Endometrial microvascular endothelial cells (primary cell): ENCODE data around the gene HS6ST1. TPM values are rescaled to one million over a fixed set of nuclear protein-coding genes. Genes with fewer than 3 reads are reported as not detected.

Experiments
- in situ Hi-C: cut with HindIII; loops from 2 replicates; pipeline ENCODE4 v1.10.0; 2017; ENCODE audit warnings: low sequenced_read_pairs, low pct_unique_long_range_greater_than_20kb; ENCODE audit errors: inconsistent ontology term
- total RNA-seq: library from RNA; depleted of rRNA; stranded (reverse); fragments of >200 nt; gene quantifications from one replicate; pipeline ENCODE4 v1.2.3, GENCODE V29; 2015; ENCODE audit errors: inconsistent ontology term

Gene HS6ST1
- total RNA-seq, 1 donor from 2014 or later = 10.5 TPM

- in situ Hi-C loops = no loop called here
These were observed 15.4 kb downstream of the HS6ST1 start for GRCh38 chr2:128303095-128303791.

DNA sequence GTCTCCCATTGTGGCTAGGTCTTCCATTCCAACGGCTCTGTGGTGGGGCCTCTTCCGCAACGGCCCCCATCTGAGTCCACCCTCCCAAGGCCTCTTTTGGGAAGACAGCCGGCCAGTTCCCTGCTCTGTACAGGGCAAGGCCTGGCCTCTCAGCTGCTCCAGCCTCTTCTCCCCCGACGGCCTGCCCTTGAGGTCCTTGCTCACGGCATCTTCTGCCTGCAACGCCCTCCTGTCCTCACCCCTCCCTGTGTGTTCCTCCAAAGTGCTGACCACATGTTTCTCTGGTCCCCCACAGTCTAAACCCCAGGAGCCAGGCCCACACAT lies 16.0 kb downstream of the HS6ST1 start:
- in situ Hi-C loops = no loop called here

GRCh38 chr2:128302011-128302743 lies 16.5 kb downstream of the HS6ST1 start:
- in situ Hi-C loops = no loop called here

DNA sequence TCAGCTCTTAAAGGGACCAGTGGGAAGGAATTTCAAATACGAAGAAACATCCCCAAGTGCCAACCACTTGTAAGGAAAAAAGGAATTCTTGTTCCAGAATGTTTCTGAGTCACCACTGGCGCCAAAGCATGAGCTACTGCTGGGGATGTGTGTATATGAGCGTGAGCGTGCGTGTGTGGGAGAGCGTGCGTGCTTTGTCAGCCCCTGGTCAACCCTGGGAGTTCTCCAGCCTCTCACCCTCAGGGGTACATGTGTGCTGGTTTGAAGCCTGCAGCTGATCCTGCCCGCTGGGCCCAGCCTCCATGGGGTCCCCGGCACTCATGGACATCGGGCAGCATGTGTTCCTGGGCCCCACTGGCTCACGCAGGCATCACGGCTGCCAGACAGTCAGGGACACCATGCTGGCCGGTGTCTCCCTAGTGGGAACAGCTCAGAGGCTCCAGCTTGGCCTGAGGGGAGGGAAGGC lies 17.1 kb downstream of the HS6ST1 start:
- in situ Hi-C loops = no loop called here

DNA sequence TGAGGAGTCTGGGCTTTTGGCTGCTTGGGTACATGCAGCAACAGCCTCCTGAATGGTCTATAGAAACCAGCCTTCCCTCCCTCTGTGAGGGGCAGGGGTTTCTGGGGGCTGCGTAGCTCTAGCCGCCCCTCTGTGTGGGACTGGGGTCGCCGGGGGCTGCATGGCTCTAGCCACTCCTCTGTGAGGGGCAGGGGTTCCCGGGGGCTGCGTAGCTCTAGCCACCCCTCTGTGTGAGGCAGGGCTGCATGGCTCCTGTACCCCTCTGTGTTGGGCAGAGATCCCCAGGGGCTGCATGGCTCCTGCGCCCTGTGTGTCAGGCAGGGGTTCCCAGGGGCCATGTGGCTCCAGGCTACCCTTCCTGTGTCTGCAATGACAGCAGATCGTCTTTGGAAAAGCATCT lies 17.6 kb downstream of the HS6ST1 start:
- in situ Hi-C loops = no loop called here

- in situ Hi-C loops = no loop called here
These were observed 18.3 kb downstream of the HS6ST1 start for GRCh38 chr2:128300151-128301020.

DNA sequence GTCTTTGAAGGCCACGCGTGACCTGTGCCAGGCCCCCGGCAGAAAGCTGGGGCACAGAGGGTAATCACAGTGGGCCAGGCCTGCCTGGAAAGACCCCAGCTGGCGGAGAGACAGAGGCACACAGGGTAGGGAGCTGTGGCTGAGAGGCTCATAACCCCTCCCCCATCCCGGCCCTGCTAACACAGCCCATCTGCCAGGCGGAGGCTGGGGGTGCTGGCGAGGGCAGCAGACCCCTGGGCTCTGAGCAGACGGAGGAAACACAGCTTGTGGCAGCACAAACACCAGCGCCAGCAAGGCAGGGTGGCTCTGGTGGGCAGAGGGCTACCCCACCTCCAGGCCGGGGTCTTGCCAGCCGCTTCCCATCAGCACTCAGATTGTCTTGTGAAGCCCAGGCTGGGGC lies 19.0 kb downstream of the HS6ST1 start:
- in situ Hi-C loops = no loop called here

DNA sequence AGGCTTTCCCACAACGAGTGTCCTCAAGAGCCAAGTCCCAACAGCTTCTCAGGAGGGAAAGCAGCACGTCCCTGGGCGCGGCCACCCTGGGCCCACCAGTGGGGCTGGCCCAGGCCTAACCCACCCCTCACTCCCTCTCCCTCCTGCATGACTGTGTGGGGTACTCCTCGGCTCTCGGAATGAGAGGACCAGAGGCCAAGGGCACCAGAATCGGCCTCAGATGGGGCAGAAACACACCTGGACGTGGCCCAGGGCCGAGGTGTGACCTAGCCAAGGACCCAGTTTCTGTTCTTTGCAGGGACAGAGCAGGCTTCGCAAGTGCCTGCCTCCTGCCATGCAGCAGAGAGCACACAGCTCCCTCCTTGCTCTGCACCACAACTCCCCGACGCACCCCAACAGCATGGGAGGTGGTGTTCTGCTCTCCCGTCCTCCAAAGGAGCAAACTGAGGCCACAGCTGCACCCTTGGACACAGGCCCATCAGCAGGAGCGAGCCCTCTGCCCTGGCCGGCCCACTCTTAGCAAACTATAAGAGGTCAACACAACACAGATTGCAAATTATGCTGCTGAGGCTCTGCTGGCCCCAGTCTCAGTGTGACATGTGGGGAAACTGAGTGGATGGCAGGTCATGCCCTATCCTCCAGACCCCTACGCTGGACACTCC lies 19.7 kb downstream of the HS6ST1 start:
- in situ Hi-C loops = no loop called here

- in situ Hi-C loops = no loop called here
These were observed 20.4 kb downstream of the HS6ST1 start for GRCh38 chr2:128298286-128298685.

GRCh38 chr2:128293870-128294455 lies 24.7 kb downstream of the HS6ST1 start:
- in situ Hi-C loops = no loop called here

GRCh38 chr2:128293426-128293755 lies 25.3 kb downstream of the HS6ST1 start:
- in situ Hi-C loops = no loop called here

DNA sequence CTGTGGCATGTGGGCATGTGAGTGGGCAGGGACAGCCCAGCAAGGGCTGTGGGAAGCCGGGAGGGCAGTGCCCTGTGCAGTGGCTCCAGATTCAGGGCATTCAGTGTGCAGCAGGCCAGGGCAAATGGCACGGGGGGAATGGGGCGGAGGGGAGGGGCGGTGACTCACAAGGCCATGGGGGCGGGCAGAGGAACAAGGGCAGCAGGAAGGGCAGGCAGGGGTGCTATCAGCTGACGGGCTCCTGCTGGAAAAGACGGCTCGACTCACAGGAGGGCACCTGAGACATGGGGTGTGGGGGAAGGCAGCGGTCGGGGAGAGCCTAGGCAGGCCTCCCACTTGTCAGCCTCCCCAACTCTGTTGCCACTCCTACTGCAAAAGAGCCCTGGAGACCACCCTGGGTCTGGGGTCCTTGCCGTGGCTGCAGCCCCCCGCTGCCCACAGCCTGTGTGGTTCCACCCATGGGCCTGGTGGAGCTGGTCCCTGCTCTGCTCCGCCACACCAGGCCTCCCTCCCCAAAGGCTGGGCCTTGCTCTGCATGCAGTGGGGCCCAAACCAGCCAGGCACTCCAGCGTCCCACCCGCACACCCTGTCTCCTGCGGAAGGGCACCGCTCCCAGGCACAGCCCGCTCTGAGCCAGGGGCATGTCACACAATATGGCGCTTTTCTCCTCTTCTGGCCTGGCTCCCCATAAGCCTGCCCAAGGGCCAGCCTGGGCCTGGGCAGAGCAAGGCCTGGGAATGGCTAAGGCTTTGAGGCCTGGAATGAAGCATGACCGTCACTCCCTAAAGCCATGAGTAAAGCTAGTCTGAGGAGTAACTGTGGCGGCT lies 25.9 kb downstream of the HS6ST1 start:
- in situ Hi-C loops = no loop called here

GRCh38 chr2:128291844-128292598 lies 26.6 kb downstream of the HS6ST1 start:
- in situ Hi-C loops = no loop called here

GRCh38 chr2:128291161-128291843 lies 27.4 kb downstream of the HS6ST1 start:
- in situ Hi-C loops = no loop called here

GRCh38 chr2:128290356-128290755 lies 28.3 kb downstream of the HS6ST1 start:
- in situ Hi-C loops = no loop called here

GRCh38 chr2:128289439-128289838 lies 29.2 kb downstream of the HS6ST1 start:
- in situ Hi-C loops = no loop called here

GRCh38 chr2:128288781-128289180 lies 29.9 kb downstream of the HS6ST1 start:
- in situ Hi-C loops = no loop called here
